Ecto neural progenitor cell (in vitro differentiated cells): ENCODE results near the gene PDCL2.

Experiments used
- DNase-seq: peaks from one replicate; pipeline ENCODE4 v3.0.0-alpha.2; 2018; ENCODE audit warnings: low spot score

Gene PDCL2

GRCh38 chr4:55538531-55538930 is 53.5 kb downstream of the PDCL2 start:
- no peak for DNase-seq

- DNase-seq: no peak
Observed at GRCh38 chr4:55534306-55534705, 57.7 kb downstream of the PDCL2 start.

GRCh38 chr4:55530691-55531090 is 61.4 kb downstream of the PDCL2 start:
- DNase-seq: no peak

GRCh38 chr4:55530167-55530566 is 61.9 kb downstream of the PDCL2 start:
- no peak for DNase-seq

GRCh38 chr4:55528491-55528890 is 63.6 kb downstream of the PDCL2 start:
- DNase-seq: no peak

- no peak for DNase-seq
Observed at GRCh38 chr4:55524844-55525571, 67.0 kb downstream of the PDCL2 start.

- no peak for DNase-seq
Observed at GRCh38 chr4:55518442-55518841, 73.6 kb downstream of the PDCL2 start.

- no peak for DNase-seq
Observed at GRCh38 chr4:55517526-55518229, 74.4 kb downstream of the PDCL2 start.

GRCh38 chr4:55512922-55513571 is 79.0 kb downstream of the PDCL2 start:
- no peak for DNase-seq

- no peak for DNase-seq
Observed at GRCh38 chr4:55512077-55512476, 80.0 kb downstream of the PDCL2 start.

GRCh38 chr4:55510685-55511084 is 81.4 kb downstream of the PDCL2 start:
- DNase-seq: no peak

GRCh38 chr4:55509266-55509665 is 82.8 kb downstream of the PDCL2 start:
- DNase-seq: no peak

- DNase-seq: no peak
Observed at GRCh38 chr4:55507612-55508011, 84.4 kb downstream of the PDCL2 start.
